Duodenal mucosa (tissue), 2 donors: ENCODE measurements around the gene SLC4A11.
"Not testable (repeated sequence)": the region's sequence is repeated elsewhere in the genome, so short reads cannot be mapped to it uniquely, and the experiment has no call there.

ENCODE experiments used
- H3K27ac ChIP-seq: one replicate; pipeline ENCODE4 v1.7.0; 2013; ENCODE audit warnings: low read depth, low read length
- H3K27me3 ChIP-seq, 2 donors: one replicate each; pipeline ENCODE4 v1.7.0; 2013; ENCODE audit warnings: low read length in 2 of 2, control low read depth in 1 of 2; ENCODE audit not compliant: insufficient read depth in 2 of 2, control insufficient read depth in 1 of 2
- H3K36me3 ChIP-seq, 2 donors: one replicate each; pipeline ENCODE4 v1.7.0; 2013; ENCODE audit warnings: low read length in 2 of 2, control low read depth in 1 of 2; ENCODE audit not compliant: insufficient read depth in 2 of 2, control insufficient read depth in 1 of 2
- H3K4me1 ChIP-seq, 2 donors: one replicate each; pipeline ENCODE4 v1.7.0; 2013; ENCODE audit warnings: low read length in 2 of 2, control low read depth in 1 of 2; ENCODE audit not compliant: insufficient read depth in 2 of 2, control insufficient read depth in 1 of 2
- H3K4me3 ChIP-seq, 2 donors: one replicate each; pipeline ENCODE4 v1.7.0; 2013; ENCODE audit warnings: low read length in 2 of 2, low read depth in 1 of 2
- H3K9ac ChIP-seq, 2 donors: one replicate each; pipeline ENCODE4 v1.7.0; 2013; ENCODE audit warnings: low read length in 2 of 2, low read depth in 1 of 2
- H3K9me3 ChIP-seq, 2 donors: one replicate each; pipeline ENCODE4 v1.7.0; 2013; ENCODE audit warnings: low read length in 2 of 2, control low read depth in 1 of 2; ENCODE audit not compliant: control insufficient read depth in 1 of 2

Gene SLC4A11

DNA sequence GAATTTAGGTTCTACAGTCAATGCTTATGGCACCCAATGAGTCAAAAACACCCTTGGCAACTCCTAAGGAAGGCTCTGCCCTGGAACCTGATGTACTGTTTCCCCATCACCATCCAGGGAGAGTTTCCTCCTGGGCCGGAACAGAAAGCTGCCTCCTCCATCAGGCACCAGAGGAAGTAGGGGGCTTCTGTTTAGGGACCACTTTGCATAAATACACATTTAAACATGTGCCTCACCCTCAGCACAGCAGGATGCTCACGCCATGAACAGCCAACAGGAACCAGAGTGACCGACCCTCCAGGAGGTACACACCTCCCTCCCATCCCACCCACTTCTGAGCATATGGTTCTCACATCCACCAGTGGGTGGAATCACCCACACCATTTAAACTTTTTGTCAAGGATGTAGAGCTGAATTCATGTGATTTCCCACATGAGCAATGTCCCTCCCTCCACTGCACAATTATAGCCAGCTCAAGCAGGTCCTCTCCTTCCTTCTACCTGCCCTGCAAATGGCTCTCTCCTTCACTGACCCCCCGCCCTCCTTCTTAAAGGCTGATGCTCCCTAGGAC, 49.3 kb downstream of the SLC4A11 start:
- Histone ChIP-seq H3K4me1 (no peaks in the 10 kb centered on the region), H3K9me3 (no peaks in the 10 kb centered on the region), H3K27ac (no peak overlapping the region), H3K9ac (no peak overlapping the region), H3K27me3 (no peaks in the 10 kb centered on the region), H3K4me3 (no peak overlapping the region), H3K36me3 (peaks cover 30 to 48% of the 10 kb centered on the region in 2 donors)

DNA sequence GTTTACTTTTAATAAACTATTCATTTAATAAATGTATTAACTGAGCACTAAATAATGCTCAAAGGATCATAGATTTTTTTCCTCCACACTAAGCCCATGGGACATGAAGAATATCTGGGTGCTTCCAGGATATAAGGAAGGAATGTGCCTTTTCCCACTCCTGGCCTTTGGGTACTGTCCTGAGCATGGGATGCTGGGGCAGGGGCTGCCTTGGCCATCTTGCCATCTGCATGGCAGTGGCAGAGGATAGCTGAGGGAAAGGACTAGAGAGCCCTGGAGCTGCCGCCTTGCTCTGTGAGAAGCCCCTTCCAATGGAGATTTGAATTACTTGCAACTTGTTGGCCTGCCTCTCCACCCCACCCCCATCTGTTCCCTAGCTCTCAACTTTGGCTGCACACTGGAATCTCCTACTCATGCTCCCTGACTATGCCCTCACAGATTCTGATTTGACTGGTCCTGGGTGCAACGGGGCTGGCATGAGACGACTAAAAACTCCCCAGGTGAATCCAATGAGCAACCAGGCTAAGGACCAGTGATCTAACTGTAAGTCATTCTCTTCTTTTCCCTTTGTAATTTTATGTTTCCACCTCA, 50.1 kb downstream of the SLC4A11 start:
- Histone ChIP-seq H3K9me3 (no peaks in the 10 kb centered on the region), H3K4me1 (no peaks in the 10 kb centered on the region), H3K36me3 (peaks cover 23 to 41% of the 10 kb centered on the region in 2 donors), H3K9ac (no peak overlapping the region), H3K27ac (no peak overlapping the region), H3K4me3 (no peak overlapping the region), H3K27me3 (no peaks in the 10 kb centered on the region)

DNA sequence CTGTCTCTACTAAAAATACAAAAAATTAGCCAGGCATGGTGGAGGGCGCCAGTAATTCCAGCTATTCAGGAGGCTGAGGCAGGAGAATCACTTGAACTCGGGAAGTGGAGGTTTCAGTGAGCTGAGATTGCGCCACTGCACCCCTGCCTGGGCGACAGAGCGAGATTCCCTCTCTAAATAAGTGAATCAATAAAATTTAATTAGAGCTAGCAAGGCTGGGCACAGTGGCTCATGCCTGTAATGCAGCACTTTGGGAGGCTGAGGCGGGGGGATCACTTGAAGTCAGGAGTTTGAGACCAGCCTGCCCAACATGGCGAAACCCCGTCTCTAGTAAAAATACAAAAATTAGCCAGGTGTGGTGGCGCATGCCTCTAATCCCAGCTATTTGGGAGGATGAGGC, 51.1 kb downstream of the SLC4A11 start:
- H3K9me3 ChIP-seq, H3K27me3 ChIP-seq, H3K9ac ChIP-seq, H3K4me3 ChIP-seq, H3K27ac ChIP-seq, H3K4me1 ChIP-seq: not testable (repeated sequence)
- H3K36me3 ChIP-seq, result peaks cover 19 to 33% of the 10 kb centered on the region in 2 donors

DNA sequence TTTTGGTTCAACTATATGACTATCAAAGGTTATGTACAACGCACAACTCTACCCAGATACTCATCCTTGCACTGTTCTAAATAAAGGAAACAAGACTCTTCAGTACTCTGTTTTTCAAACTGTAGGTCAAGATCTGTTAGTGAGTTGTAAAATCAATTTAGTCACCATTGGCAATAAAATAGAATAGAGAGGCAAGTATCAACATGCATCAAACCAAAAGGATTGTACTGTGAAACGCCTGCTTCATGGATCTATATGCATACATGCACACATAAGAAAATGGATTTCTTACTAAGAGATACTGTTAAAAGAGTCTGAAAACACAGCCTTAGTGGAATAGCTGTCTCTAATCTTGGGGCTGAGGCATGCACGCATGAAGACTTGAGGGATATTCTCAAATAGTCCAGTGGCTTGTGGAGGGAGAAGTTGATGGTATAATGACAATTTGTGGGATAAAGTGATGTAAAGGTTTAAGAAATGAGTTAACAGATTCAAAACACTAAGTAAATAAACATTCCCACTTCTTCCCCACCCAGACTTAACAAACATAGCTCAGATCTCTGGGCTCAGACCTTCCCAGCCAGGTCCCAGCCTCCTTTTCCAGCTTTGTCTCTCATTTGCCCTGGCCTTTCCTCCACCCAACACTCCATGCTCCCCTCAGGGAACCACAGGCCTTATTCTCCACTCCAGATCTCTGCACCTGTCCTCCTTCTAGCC, 54.9 kb downstream of the SLC4A11 start:
- Histone ChIP-seq H3K27ac (no peak overlapping the region), H3K9me3 (no peaks in the 10 kb centered on the region), H3K4me3 (no peak overlapping the region)

DNA sequence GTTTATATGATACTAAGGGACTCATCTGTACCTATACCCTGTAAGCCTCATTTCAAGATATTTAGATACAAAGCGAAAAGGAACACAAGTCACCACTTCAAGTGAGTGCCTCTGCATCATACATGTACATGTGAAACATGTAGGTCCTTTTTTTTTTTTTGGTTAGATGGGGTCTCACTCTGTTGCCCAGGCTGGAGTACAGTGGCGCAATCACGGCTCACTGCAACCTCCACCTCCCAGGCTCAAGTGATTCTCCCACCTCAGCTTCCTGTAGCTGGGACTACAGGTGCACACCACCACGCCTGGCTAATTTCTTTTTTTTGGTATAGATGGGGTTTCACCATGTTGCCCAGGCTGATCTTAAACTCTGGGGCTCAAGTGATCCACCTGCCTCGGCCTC, 56.6 kb downstream of the SLC4A11 start:
- H3K36me3 ChIP-seq, H3K9me3 ChIP-seq, H3K27me3 ChIP-seq, H3K4me3 ChIP-seq, H3K4me1 ChIP-seq, H3K27ac ChIP-seq, H3K9ac ChIP-seq: not testable (repeated sequence)

More for the DNA sequence above, 54.9 kb downstream of the SLC4A11 start:
- Histone ChIP-seq H3K36me3 (no peaks in the 10 kb centered on the region), H3K4me1 (peaks cover 3 to 6% of the 10 kb centered on the region in 2 donors), H3K9ac (no peak overlapping the region), H3K27me3 (no peaks in the 10 kb centered on the region)

DNA sequence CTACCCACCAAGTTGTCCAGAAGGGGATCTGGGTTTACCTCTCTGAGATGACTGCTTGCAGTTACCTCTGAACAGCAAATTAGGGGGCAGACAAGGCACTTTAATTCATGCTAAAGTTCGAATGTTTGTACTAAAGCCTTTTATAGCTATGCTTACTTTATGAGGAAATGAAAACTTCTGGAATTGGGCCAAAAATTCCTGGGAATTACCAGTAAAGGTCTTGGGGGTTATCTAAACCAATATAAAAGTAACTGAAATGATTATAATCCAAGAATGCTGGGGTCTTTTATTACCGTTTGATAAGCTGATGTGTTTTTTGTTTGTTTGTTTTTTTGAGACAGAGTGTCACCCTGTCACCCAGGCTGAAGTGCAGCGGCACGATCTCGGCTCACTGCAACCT, 57.7 kb downstream of the SLC4A11 start:
- H3K4me1 ChIP-seq, result peaks cover 6 to 8% of the 10 kb centered on the region in 2 donors
- no peaks in the 10 kb centered on the region for H3K9me3 ChIP-seq
- no peaks in the 10 kb centered on the region for H3K27me3 ChIP-seq
- no peaks in the 10 kb centered on the region for H3K36me3 ChIP-seq
- H3K27ac ChIP-seq, result no peak overlapping the region
- no peak overlapping the region for H3K9ac ChIP-seq
- no peak overlapping the region for H3K4me3 ChIP-seq

DNA sequence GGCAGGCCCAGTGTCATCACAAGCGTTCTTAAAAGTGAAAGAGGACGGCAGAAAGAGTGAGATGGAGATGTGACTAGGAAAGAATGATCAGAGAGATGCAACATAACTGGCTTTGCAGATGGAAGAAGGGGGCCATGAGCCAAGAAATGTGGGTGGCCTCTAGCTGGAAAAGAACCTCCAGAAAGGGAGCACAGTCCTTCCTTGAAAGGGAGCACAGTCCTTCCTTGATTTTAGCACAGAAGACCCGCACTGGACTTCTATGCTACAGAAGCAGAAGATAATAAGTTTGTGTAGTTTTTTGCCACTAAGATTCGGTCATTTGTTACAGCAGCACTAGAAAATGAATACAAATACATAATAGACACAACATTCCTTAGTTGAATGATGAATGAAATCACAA, 58.7 kb downstream of the SLC4A11 start:
- H3K9ac ChIP-seq, result no peak overlapping the region
- no peaks in the 10 kb centered on the region for H3K36me3 ChIP-seq

DNA sequence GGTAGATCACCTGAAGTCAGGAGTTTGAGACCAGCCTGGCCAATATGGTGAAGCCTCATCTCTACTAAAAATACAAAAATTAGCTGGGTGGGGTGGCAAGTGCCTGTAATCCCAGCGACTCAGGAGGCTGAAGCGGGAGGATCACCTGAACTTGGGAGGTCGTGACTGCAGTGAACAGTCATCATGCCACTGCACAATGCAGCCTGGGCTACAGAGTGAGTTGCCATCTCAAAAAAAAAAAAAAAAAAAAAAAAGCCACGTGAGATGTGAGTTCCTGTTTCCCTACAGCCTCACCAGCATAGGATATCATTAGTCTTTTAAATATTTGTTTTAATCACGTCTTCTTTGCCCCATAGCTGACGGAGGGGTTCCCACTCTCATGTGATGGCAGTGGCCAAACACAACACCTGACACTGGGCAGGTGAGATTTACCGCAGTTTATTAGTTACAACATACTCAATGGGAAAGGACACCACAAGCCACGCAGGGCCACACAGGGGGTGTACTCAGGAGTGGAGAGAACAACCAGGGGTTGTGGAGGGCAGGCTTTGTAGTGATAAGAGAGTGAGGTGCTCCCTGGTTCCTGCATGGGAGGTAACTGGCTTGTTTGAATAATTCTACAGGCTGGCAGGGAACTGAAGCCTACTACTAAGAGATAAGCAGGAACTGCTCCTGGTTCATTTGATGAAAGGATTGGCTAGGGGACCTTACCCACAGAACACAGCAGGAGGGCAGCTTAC, 61.1 kb downstream of the SLC4A11 start:
- H3K9me3 ChIP-seq, result no peaks in the 10 kb centered on the region
- peaks cover 13 to 19% of the 10 kb centered on the region in 2 donors for H3K4me1 ChIP-seq
- H3K9ac ChIP-seq, result no peak overlapping the region
- H3K36me3 ChIP-seq, result no peaks in the 10 kb centered on the region
- H3K27ac ChIP-seq, result no peak overlapping the region
- peaks cover 0 to 14% of the 10 kb centered on the region in 2 donors for H3K27me3 ChIP-seq
- H3K4me3 ChIP-seq, result no peak overlapping the region

More for the DNA sequence above, 58.7 kb downstream of the SLC4A11 start:
- Histone ChIP-seq H3K27ac (no peak overlapping the region), H3K4me3 (no peak overlapping the region), H3K27me3 (peaks cover 0 to 4% of the 10 kb centered on the region in 2 donors), H3K4me1 (peaks cover 6 to 8% of the 10 kb centered on the region in 2 donors), H3K9me3 (no peaks in the 10 kb centered on the region)
